ENCODE results near the gene TMCO5A.

Gene TMCO5A

GRCh38 chr15:37978231-37978630, 43.8 kb downstream of the TMCO5A start:
- DNase-seq = no peak

- DNase-seq = no peak
Measured at GRCh38 chr15:37979671-37980409, 45.4 kb downstream of the TMCO5A start.

GRCh38 chr15:37981201-37981600, 46.8 kb downstream of the TMCO5A start:
- no peak for DNase-seq

- no peak for DNase-seq
Measured at GRCh38 chr15:37981775-37982174, 47.3 kb downstream of the TMCO5A start.

- no peak for DNase-seq
Measured at GRCh38 chr15:37984368-37984767, 49.9 kb downstream of the TMCO5A start.

- DNase-seq = peak in 1 of 5 donors; percentile 25
Measured at GRCh38 chr15:37995461-37996347, 61.3 kb downstream of the TMCO5A start.
